Measurements from ENCODE around the gene CLEC10A. TPM values are rescaled to one million over a fixed set of nuclear protein-coding genes. Genes with fewer than 3 reads are reported as not detected.
"Not testable (repeated sequence)": the region's sequence is repeated elsewhere in the genome, so short reads cannot be mapped to it uniquely, and the experiment has no call there.

Gene CLEC10A
- total RNA-seq, 4 donors from 2014 or later: 1.5 to 3.5 TPM; not detected in 2

DNA sequence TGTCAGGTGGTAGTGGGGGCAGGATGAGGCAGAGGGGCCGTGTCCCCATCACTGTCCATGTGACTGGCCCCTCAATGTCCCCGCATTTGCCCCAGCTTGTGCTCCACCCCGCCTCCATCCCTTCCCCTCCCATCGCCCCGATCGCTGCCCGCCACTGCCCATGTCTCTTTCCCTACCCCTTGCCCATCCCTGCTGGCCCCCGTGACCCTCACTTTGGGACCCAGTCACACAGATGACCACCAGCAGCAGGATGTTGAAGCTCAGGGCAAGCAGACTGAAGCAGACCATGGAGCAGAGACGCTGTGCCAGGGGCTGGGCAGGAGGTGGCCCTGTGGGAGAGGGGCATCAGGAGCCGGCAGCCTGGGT is 28.5 kb upstream of the CLEC10A start:
- intact Hi-C loops (cut with DNase I; ENCODE audit: low total_unique reads): no loop called here
- no peaks in the 10 kb centered on the region for H3K4me1 ChIP-seq
- DNase-seq: no peak
- H3K4me3 ChIP-seq: no peak overlapping the region
- H3K36me3 ChIP-seq: no peaks in the 10 kb centered on the region
- H3K9me3 ChIP-seq: no peaks in the 10 kb centered on the region
- no peak overlapping the region for H3K27ac ChIP-seq
- no peaks in the 10 kb centered on the region for H3K27me3 ChIP-seq
- no peak for TF ChIP-seq POLR2A (IDR thresholded peaks at IDR 0.05)
- TF ChIP-seq, protein P1, sequence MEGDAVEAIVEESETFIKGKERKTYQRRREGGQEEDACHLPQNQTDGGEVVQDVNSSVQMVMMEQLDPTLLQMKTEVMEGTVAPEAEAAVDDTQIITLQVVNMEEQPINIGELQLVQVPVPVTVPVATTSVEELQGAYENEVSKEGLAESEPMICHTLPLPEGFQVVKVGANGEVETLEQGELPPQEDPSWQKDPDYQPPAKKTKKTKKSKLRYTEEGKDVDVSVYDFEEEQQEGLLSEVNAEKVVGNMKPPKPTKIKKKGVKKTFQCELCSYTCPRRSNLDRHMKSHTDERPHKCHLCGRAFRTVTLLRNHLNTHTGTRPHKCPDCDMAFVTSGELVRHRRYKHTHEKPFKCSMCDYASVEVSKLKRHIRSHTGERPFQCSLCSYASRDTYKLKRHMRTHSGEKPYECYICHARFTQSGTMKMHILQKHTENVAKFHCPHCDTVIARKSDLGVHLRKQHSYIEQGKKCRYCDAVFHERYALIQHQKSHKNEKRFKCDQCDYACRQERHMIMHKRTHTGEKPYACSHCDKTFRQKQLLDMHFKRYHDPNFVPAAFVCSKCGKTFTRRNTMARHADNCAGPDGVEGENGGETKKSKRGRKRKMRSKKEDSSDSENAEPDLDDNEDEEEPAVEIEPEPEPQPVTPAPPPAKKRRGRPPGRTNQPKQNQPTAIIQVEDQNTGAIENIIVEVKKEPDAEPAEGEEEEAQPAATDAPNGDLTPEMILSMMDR (IDR thresholded peaks at IDR 0.05): no peak

DNA sequence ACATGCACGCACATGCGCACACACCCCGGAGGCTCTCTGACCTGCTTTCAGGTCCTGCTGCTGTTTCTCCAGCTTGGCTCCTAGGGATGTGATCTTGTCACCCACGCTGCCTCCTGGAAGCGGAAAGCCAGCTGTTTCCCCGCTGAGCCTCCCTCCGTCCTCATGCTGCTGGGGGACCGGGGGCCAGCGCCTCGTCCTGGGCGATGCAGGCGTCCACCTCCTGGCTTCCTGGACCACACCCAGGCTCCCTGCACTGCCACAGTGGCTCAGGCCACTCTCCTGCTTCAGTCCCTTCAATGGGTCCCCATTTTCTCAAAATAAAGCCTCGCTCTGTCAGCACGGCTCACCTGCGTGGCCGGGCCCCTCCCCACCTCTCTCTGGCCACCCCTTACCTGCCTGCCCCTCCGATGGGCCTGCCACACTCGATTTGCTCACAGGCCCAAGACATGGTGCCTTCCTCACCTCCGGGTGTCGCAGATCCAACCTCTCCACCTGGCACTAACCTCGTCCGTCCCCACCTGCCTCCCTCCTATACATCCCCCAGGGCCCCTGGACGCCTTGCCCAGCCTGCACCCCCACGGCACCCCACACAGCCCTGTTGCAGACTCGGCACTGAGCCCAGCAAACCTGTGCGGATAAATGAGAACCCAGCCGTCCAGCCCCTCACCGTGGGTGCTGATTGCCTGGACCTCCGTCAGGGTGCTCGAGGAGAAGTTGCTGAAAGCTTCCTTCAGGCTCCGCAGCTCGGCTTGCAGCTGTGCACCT is 27.9 kb upstream of the CLEC10A start:
- DNase-seq: no peak
- no peaks in the 10 kb centered on the region for H3K27me3 ChIP-seq
- H3K27ac ChIP-seq: no peak overlapping the region
- no peaks in the 10 kb centered on the region for H3K36me3 ChIP-seq
- H3K9me3 ChIP-seq: no peaks in the 10 kb centered on the region
- intact Hi-C loops (cut with DNase I; ENCODE audit: low total_unique reads): no loop called here
- TF ChIP-seq POLR2A (IDR thresholded peaks at IDR 0.05): no peak
- TF ChIP-seq, protein P1 (IDR thresholded peaks at IDR 0.05): no peak
- H3K4me1 ChIP-seq: no peaks in the 10 kb centered on the region
- H3K4me3 ChIP-seq: no peak overlapping the region

DNA sequence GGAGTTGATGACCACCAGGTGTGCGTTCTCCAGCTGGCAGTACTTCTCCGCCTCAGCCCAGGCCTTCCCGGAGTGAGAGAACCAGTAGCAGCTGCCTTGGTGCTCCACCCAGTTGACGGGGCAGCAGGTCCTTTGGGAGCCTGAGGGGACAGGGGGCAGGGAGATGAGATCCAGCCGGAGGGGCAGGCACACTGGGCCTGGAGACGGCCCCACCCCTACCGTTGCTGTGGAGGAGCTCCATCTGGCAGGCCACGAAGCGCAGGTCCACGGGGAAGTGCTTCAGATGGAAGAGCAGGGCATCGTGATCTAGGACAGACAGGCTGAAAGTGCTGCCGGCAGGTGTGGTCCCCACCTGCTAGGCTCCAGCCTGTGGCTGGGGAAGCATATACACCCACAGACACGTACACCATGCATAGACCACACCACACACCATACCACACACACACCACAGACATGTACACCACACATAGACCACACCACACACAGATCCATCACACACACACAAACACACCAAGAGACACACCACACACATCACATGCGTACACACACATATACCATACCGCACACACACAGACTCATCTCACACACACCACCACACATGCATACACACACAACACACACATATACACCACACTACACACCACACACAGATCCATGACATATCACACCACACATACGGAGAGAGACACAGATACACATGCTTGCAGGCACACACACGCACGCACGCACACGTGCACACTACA is 27.1 kb upstream of the CLEC10A start:
- DNase-seq: no peak
- Histone ChIP-seq H3K27ac (no peak overlapping the region), H3K4me1 (no peaks in the 10 kb centered on the region), H3K4me3 (no peak overlapping the region), H3K27me3 (no peaks in the 10 kb centered on the region), H3K9me3 (no peaks in the 10 kb centered on the region), H3K36me3 (no peaks in the 10 kb centered on the region)
- TF ChIP-seq, protein P1 (IDR thresholded peaks at IDR 0.05): no peak
- no peak for TF ChIP-seq POLR2A (IDR thresholded peaks at IDR 0.05)
- intact Hi-C loops (cut with DNase I; ENCODE audit: low total_unique reads): no loop called here

DNA sequence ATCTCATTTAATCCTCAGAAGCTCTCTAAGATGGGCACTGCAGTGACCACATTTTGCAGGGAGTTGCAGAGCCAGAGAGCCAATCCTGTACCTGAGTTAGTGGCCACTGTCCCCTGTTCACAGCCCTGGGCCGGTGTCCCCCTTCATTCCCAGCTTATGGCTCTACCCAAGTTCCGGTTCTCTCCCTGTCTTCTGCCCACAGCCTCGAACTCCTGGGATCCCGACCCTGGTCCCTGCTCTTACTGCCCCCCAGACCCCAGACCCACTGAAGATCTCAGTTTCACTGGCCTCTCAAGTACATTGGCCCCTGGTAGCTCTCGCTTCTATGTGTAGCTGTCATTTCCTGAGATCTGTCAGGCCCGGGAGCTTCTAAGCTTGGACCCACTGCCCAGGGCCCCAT is 22.4 kb upstream of the CLEC10A start:
- TF ChIP-seq, protein P1 (IDR thresholded peaks at IDR 0.05): no peak
- TF ChIP-seq POLR2A (IDR thresholded peaks at IDR 0.05): no peak
- no peaks in the 10 kb centered on the region for H3K27me3 ChIP-seq
- H3K27ac ChIP-seq: no peak overlapping the region

DNA sequence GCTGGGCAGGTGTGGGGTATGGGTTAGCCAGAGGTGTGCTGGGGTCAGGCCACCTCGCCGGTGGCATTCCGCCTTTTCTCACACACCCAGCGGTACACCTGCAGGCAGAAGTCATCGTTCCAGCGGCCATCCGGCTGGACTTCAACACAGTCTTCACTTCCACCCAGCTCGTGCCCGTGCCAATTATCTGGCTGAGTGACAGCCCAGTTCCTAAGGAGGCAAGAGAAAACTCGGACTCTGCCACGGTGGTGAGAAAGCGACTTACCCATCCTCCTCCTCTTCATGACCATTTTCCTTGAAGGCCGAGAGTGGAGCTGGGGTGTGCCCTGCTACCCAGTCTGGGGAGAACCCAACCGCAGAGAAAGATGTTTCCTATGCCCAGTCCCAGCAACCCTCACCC is 21.5 kb upstream of the CLEC10A start:
- DNase-seq: no peak
- Histone ChIP-seq H3K9me3 (no peaks in the 10 kb centered on the region), H3K4me3 (no peak overlapping the region), H3K36me3 (no peaks in the 10 kb centered on the region), H3K27me3 (no peaks in the 10 kb centered on the region), H3K27ac (no peak overlapping the region), H3K4me1 (no peaks in the 10 kb centered on the region)
- intact Hi-C loops (cut with DNase I; ENCODE audit: low total_unique reads): no loop called here
- TF ChIP-seq, protein P1 (IDR thresholded peaks at IDR 0.05): no peak
- no peak for TF ChIP-seq POLR2A (IDR thresholded peaks at IDR 0.05)

More for the DNA sequence above, 22.4 kb upstream of the CLEC10A start:
- Histone ChIP-seq H3K4me3 (no peak overlapping the region), H3K4me1 (no peaks in the 10 kb centered on the region), H3K9me3 (no peaks in the 10 kb centered on the region), H3K36me3 (no peaks in the 10 kb centered on the region)
- intact Hi-C loops (cut with DNase I; ENCODE audit: low total_unique reads): no loop called here
- no peak for DNase-seq

DNA sequence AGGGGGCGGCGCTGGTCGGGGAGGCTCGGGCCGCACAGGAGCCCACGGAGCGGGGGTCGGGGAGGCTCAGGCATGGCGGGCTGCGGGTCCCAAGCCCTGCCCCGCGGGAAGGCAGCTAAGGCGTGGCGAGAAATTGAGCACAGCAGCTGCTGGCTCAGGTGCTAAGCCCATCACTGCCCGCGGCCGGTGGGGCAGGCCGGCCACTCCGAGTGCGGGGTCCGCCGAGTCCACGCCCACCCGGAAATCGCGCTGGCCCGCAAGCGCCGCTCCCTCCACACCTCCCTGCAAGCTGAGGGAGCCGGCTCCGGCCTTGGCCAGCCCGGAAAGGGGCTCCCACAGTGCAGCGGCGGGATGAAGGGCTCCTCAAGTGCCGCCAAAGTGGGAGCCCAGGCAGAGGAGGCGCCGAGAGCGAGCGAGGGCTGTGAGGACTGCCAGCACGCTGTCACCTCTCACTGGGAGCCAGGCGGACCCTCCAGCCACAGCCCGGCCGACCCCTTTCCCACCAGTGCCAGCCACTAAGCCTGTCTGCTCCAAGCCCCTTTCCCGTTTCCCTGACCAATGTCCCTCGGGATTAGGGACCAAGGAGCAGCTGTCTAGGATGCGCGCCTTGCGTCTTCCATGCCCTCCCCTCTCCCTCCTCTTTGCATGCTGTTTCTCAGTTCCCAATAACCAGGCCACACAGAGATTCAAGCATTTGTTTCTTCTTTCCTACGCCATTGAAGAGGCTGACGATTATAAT is 20.8 kb upstream of the CLEC10A start:
- DNase-seq; intact Hi-C loops (cut with DNase I; ENCODE audit: low total_unique reads): not testable (repeated sequence)

More for the DNA sequence above, 20.8 kb upstream of the CLEC10A start:
- H3K9me3 ChIP-seq, H3K27me3 ChIP-seq, H3K4me1 ChIP-seq, H3K4me3 ChIP-seq, H3K36me3 ChIP-seq, H3K27ac ChIP-seq: not testable (repeated sequence)
